ENCODE results near the gene ALDH1B1. TPM values are rescaled to one million over a fixed set of nuclear protein-coding genes. Genes with fewer than 3 reads are reported as not detected.

Gene ALDH1B1
- polyA plus RNA-seq, 1 donor = 101 TPM

GRCh38 chr9:38350529-38350928 lies 42.0 kb upstream of the ALDH1B1 start:
- H3K36me3 ChIP-seq (ENCODE audit: control insufficient read depth, insufficient read depth, low read length) = no peaks in the 10 kb centered on the region
- peaks cover 13% of the 10 kb centered on the region for H3K4me1 ChIP-seq (ENCODE audit: control insufficient read depth, insufficient read depth, low read length)
- no peak overlapping the region for H3K4me3 ChIP-seq (ENCODE audit: low read length)
- peaks cover 2% of the 10 kb centered on the region for H3K27me3 ChIP-seq (ENCODE audit: control insufficient read depth, insufficient read depth, low read length)
- H3K27ac ChIP-seq (ENCODE audit: low read length) = no peak overlapping the region
- H3K9me3 ChIP-seq (ENCODE audit: control insufficient read depth, low read depth, low read length) = no peaks in the 10 kb centered on the region
- 92% methylated on average over 2 of the region's 2 CpGs for WGBS (ENCODE audit: insufficient coverage, low lambda C conversion rate)
- DNase-seq = no peak

GRCh38 chr9:38352530-38353328 lies 39.8 kb upstream of the ALDH1B1 start:
- no peak for DNase-seq
- no CpG with 5 or more reads among the region's 12 CpGs for WGBS (ENCODE audit: insufficient coverage, low lambda C conversion rate)
- H3K27ac ChIP-seq (ENCODE audit: low read length) = no peak overlapping the region
- H3K36me3 ChIP-seq (ENCODE audit: control insufficient read depth, insufficient read depth, low read length) = no peaks in the 10 kb centered on the region
- H3K27me3 ChIP-seq (ENCODE audit: control insufficient read depth, insufficient read depth, low read length) = peaks cover 2% of the 10 kb centered on the region
- H3K4me3 ChIP-seq (ENCODE audit: low read length) = no peak overlapping the region
- H3K4me1 ChIP-seq (ENCODE audit: control insufficient read depth, insufficient read depth, low read length) = peaks cover 13% of the 10 kb centered on the region
- H3K9me3 ChIP-seq (ENCODE audit: control insufficient read depth, low read depth, low read length) = no peaks in the 10 kb centered on the region

- DNase-seq = peak in 1 of 2 donors; percentile 32
These were observed 37.4 kb upstream of the ALDH1B1 start for GRCh38 chr9:38355115-38355514.

GRCh38 chr9:38355517-38356120 lies 36.9 kb upstream of the ALDH1B1 start:
- no CpG with 5 or more reads among the region's 3 CpGs for WGBS (ENCODE audit: insufficient coverage, low lambda C conversion rate)

More at GRCh38 chr9:38355115-38355514, 37.4 kb upstream of the ALDH1B1 start:
- Histone ChIP-seq H3K9me3 (ENCODE audit: control insufficient read depth, low read depth, low read length) (no peaks in the 10 kb centered on the region), H3K27ac (ENCODE audit: low read length) (no peak overlapping the region), H3K4me3 (ENCODE audit: low read length) (no peak overlapping the region), H3K36me3 (ENCODE audit: control insufficient read depth, insufficient read depth, low read length) (no peaks in the 10 kb centered on the region), H3K27me3 (ENCODE audit: control insufficient read depth, insufficient read depth, low read length) (no peaks in the 10 kb centered on the region), H3K4me1 (ENCODE audit: control insufficient read depth, insufficient read depth, low read length) (peaks cover 26% of the 10 kb centered on the region)
- WGBS (ENCODE audit: insufficient coverage, low lambda C conversion rate) = no CpG with 5 or more reads among the region's 3 CpGs

GRCh38 chr9:38356851-38357250 lies 35.7 kb upstream of the ALDH1B1 start:
- Histone ChIP-seq H3K4me1 (ENCODE audit: control insufficient read depth, insufficient read depth, low read length) (peaks cover 24% of the 10 kb centered on the region), H3K27me3 (ENCODE audit: control insufficient read depth, insufficient read depth, low read length) (no peaks in the 10 kb centered on the region), H3K9me3 (ENCODE audit: control insufficient read depth, low read depth, low read length) (no peaks in the 10 kb centered on the region), H3K4me3 (ENCODE audit: low read length) (no peak overlapping the region), H3K27ac (ENCODE audit: low read length) (no peak overlapping the region), H3K36me3 (ENCODE audit: control insufficient read depth, insufficient read depth, low read length) (no peaks in the 10 kb centered on the region)
- no peak for DNase-seq
- WGBS (ENCODE audit: insufficient coverage, low lambda C conversion rate) = no CpG with 5 or more reads among the region's 5 CpGs

More at GRCh38 chr9:38355517-38356120, 36.9 kb upstream of the ALDH1B1 start:
- H3K27ac ChIP-seq (ENCODE audit: low read length) = no peak overlapping the region
- no peaks in the 10 kb centered on the region for H3K27me3 ChIP-seq (ENCODE audit: control insufficient read depth, insufficient read depth, low read length)
- DNase-seq = peak; percentile 23 to 52
- H3K9me3 ChIP-seq (ENCODE audit: control insufficient read depth, low read depth, low read length) = no peaks in the 10 kb centered on the region
- no peaks in the 10 kb centered on the region for H3K36me3 ChIP-seq (ENCODE audit: control insufficient read depth, insufficient read depth, low read length)
- no peak overlapping the region for H3K4me3 ChIP-seq (ENCODE audit: low read length)
- peaks cover 26% of the 10 kb centered on the region for H3K4me1 ChIP-seq (ENCODE audit: control insufficient read depth, insufficient read depth, low read length)

- Histone ChIP-seq H3K9me3 (ENCODE audit: control insufficient read depth, low read depth, low read length) (no peaks in the 10 kb centered on the region), H3K4me1 (ENCODE audit: control insufficient read depth, insufficient read depth, low read length) (peaks cover 17% of the 10 kb centered on the region), H3K4me3 (ENCODE audit: low read length) (no peak overlapping the region), H3K27ac (ENCODE audit: low read length) (no peak overlapping the region), H3K36me3 (ENCODE audit: control insufficient read depth, insufficient read depth, low read length) (no peaks in the 10 kb centered on the region), H3K27me3 (ENCODE audit: control insufficient read depth, insufficient read depth, low read length) (no peaks in the 10 kb centered on the region)
- no peak for DNase-seq
- WGBS (ENCODE audit: insufficient coverage, low lambda C conversion rate) = no CpG with 5 or more reads among the region's 5 CpGs
These were observed 35.0 kb upstream of the ALDH1B1 start for GRCh38 chr9:38357350-38358114.

- no CpG with 5 or more reads among the region's 9 CpGs for WGBS (ENCODE audit: insufficient coverage, low lambda C conversion rate)
- no peaks in the 10 kb centered on the region for H3K9me3 ChIP-seq (ENCODE audit: control insufficient read depth, low read depth, low read length)
- no peak overlapping the region for H3K27ac ChIP-seq (ENCODE audit: low read length)
- H3K36me3 ChIP-seq (ENCODE audit: control insufficient read depth, insufficient read depth, low read length) = no peaks in the 10 kb centered on the region
- peak; percentile 80 to 88 for DNase-seq
- H3K4me1 ChIP-seq (ENCODE audit: control insufficient read depth, insufficient read depth, low read length) = peaks cover 17% of the 10 kb centered on the region
- no peaks in the 10 kb centered on the region for H3K27me3 ChIP-seq (ENCODE audit: control insufficient read depth, insufficient read depth, low read length)
- H3K4me3 ChIP-seq (ENCODE audit: low read length) = no peak overlapping the region
These were observed 33.9 kb upstream of the ALDH1B1 start for GRCh38 chr9:38358390-38359296.

GRCh38 chr9:38359297-38359653 lies 33.2 kb upstream of the ALDH1B1 start:
- Histone ChIP-seq H3K4me3 (ENCODE audit: low read length) (no peak overlapping the region), H3K36me3 (ENCODE audit: control insufficient read depth, insufficient read depth, low read length) (no peaks in the 10 kb centered on the region), H3K27me3 (ENCODE audit: control insufficient read depth, insufficient read depth, low read length) (no peaks in the 10 kb centered on the region), H3K27ac (ENCODE audit: low read length) (no peak overlapping the region), H3K9me3 (ENCODE audit: control insufficient read depth, low read depth, low read length) (no peaks in the 10 kb centered on the region), H3K4me1 (ENCODE audit: control insufficient read depth, insufficient read depth, low read length) (peaks cover 17% of the 10 kb centered on the region)
- DNase-seq = no peak
- WGBS (ENCODE audit: insufficient coverage, low lambda C conversion rate) = no CpG with 5 or more reads among the region's 6 CpGs

DNA sequence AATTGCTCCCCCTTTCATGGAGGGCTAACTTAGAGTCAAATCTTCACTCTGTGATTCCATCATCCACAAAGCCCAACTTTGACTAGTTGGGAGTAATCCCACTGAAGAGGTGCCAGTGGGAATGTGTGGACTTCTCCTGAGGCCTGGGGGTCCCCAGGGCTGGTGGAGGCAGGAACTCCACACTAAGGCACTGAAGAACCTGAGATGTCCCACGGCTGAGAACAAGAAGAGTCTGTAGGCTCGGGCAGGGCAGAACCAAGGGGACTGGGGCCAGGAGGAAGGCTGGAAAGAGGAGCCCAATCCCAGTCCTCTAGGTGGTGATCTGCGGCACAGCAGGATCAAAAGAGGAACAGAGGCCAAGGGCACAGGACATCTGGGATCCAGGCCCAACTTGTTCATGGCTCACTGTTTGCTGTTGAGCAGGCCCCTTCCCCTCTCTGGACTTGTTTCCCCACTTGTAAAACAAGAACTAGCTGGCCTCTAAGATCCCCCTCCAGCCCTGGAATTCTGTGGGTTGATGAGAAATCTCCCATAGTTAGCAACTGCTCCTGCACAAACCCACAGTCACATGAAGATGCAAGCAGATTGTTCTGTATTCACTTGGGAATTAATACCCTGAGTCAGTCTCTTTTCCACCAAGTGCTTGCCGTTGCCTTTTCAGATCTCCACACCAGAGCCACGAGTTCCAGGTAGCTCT lies 32.7 kb upstream of the ALDH1B1 start:
- WGBS (ENCODE audit: insufficient coverage, low lambda C conversion rate) = no CpG with 5 or more reads among the region's 5 CpGs

More for the DNA sequence above, 32.7 kb upstream of the ALDH1B1 start:
- H3K27me3 ChIP-seq (ENCODE audit: control insufficient read depth, insufficient read depth, low read length) = no peaks in the 10 kb centered on the region
- no peaks in the 10 kb centered on the region for H3K36me3 ChIP-seq (ENCODE audit: control insufficient read depth, insufficient read depth, low read length)
- H3K4me1 ChIP-seq (ENCODE audit: control insufficient read depth, insufficient read depth, low read length) = peaks cover 17% of the 10 kb centered on the region
- no peak overlapping the region for H3K4me3 ChIP-seq (ENCODE audit: low read length)
- no peak for DNase-seq
- no peaks in the 10 kb centered on the region for H3K9me3 ChIP-seq (ENCODE audit: control insufficient read depth, low read depth, low read length)
- no peak overlapping the region for H3K27ac ChIP-seq (ENCODE audit: low read length)
